Measurements from ENCODE around the gene DLGAP4.

Gene DLGAP4

DNA sequence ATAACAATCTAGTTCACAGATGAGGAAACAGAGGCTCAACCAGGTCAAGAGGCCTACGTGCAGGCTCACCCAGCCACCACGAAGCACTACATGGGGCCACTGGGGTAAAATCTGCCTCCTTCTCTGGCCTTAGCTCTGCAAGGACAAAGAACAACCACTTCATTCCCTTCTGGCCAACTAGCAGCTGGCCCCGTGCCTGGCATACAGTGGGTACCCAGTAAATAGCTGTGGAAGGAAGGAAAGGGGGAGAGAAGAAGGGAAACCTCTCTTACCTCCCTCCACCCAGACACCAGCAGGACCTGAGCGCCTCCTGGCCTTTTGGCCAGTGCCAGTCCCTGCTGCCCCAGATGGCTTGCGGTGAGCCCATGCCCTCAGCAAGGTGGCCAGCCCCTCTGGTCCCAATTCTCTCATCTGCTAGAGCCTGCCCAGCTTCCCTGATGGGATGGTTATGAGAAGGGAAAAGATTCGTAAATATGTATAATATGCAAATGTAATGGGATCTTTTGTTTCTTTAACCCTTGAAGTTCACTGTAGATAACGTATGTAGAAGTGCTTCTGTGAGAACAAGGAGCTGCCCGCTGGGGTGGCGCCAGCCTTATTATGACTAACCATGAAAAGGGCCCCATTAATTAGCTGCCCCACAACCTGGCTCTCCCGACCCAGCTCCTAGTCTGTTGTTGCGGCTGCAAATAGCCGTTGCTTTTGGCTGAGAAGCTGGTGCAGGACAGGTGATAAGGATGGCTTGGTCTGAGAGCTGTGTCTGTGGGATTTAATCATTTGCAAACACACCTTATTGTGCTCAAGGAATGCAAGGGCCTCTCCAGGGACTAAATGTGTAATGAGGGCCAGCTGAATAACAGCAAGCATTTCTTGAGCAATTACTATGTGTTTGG lies 62.0 kb downstream of the DLGAP4 start:
- Histone ChIP-seq H3K79me2 (ENCODE audit: low read length) (no peaks in the 10 kb centered on the region), H3K27me3 (replicated peaks; ENCODE audit: insufficient read depth, low read length) (peaks cover 97% of the 10 kb centered on the region), H3K9me3 (replicated peaks; ENCODE audit: insufficient read depth, low read length) (no peaks in the 10 kb centered on the region), H3F3A (ENCODE audit: insufficient read depth, low read length) (no peaks in the 10 kb centered on the region), H4K20me1 (ENCODE audit: insufficient read depth, low read length) (no peaks in the 10 kb centered on the region), H3K9me2 (replicated peaks; ENCODE audit: insufficient read depth, low read length) (no peaks in the 10 kb centered on the region), H3K9ac (ENCODE audit: low read length) (no peak overlapping the region), H3K4me1 (ENCODE audit: low read length) (no peaks in the 10 kb centered on the region), H3K27ac (ENCODE audit: low read length) (no peak overlapping the region), H3K4me2 (ENCODE audit: low read depth, low read length) (no peak overlapping the region), H3K4me3 (ENCODE audit: low read length) (no peak overlapping the region), H3K36me3 (replicated peaks; ENCODE audit: insufficient read depth, low read length) (no peaks in the 10 kb centered on the region), H2AFZ (ENCODE audit: low read length) (no peak overlapping the region)
- TF ChIP-seq CTCF (IDR thresholded peaks at IDR 0.05; ENCODE audit: low read length) (no peak), EZH2 (optimal IDR thresholded peaks at IDR 0.05; ENCODE audit: low read depth, low read length) (no peak)
- no peak for DNase-seq

DNA sequence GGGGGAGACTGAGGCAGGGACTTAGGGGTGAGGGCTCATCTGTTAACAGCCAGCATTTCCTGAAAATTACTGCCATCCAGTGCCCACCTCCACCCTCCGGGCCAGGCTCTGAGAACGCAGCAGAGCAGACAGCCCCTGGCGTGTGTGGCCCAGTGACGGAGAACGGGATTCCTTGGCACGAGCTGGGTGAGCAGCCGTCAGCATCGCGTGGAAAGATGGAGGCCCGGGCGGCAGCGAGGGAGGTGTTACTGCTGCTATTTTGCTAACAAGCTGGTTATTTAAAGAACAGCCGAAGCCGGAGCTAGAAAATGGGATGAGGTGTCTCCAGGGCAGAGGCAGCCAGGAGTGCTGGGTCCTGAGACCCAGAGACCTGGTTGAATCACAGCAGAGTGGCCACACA lies 62.7 kb downstream of the DLGAP4 start:
- Histone ChIP-seq H3K4me2 (ENCODE audit: low read depth, low read length) (no peak overlapping the region), H3K27me3 (replicated peaks; ENCODE audit: insufficient read depth, low read length) (peaks cover 95% of the 10 kb centered on the region), H2AFZ (ENCODE audit: low read length) (no peak overlapping the region), H3K27ac (ENCODE audit: low read length) (no peak overlapping the region), H3K4me3 (ENCODE audit: low read length) (no peak overlapping the region), H3K4me1 (ENCODE audit: low read length) (no peaks in the 10 kb centered on the region), H4K20me1 (ENCODE audit: insufficient read depth, low read length) (no peaks in the 10 kb centered on the region), H3F3A (ENCODE audit: insufficient read depth, low read length) (no peaks in the 10 kb centered on the region), H3K79me2 (ENCODE audit: low read length) (no peaks in the 10 kb centered on the region), H3K9me2 (replicated peaks; ENCODE audit: insufficient read depth, low read length) (no peaks in the 10 kb centered on the region), H3K9me3 (replicated peaks; ENCODE audit: insufficient read depth, low read length) (no peaks in the 10 kb centered on the region), H3K9ac (ENCODE audit: low read length) (no peak overlapping the region), H3K36me3 (replicated peaks; ENCODE audit: insufficient read depth, low read length) (no peaks in the 10 kb centered on the region)
- DNase-seq: no peak
- TF ChIP-seq CTCF (IDR thresholded peaks at IDR 0.05; ENCODE audit: low read length): no peak
- TF ChIP-seq EZH2 (optimal IDR thresholded peaks at IDR 0.05; ENCODE audit: low read depth, low read length): no peak
- no peak for TF ChIP-seq EZH2phosphoT487 (IDR thresholded peaks at IDR 0.05; ENCODE audit: low read length)

DNA sequence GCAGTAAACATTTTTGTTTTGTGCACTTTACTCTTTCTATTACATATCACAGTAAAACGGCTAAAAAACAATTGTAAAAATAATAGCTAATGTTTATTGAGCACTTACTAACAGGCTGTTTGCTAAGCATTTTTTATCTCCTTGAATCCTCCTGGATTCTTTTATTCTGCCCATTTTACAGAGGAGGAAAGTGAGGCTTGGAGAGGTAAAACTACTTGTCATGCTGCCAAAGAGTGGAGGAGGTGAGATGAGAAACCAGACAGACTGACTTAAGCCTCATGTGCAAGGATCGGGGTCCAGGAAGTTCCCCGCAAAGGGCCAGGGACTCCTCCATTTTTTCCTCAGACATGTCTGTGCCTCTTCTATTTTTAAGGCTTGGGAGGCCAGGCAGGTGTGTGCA lies 63.6 kb downstream of the DLGAP4 start:
- H3K4me2 ChIP-seq (ENCODE audit: low read depth, low read length): no peak overlapping the region
- no peaks in the 10 kb centered on the region for H3F3A ChIP-seq (ENCODE audit: insufficient read depth, low read length)
- H3K36me3 ChIP-seq (replicated peaks; ENCODE audit: insufficient read depth, low read length): no peaks in the 10 kb centered on the region
- no peaks in the 10 kb centered on the region for H3K9me2 ChIP-seq (replicated peaks; ENCODE audit: insufficient read depth, low read length)
- H3K9me3 ChIP-seq (replicated peaks; ENCODE audit: insufficient read depth, low read length): no peaks in the 10 kb centered on the region
- no peaks in the 10 kb centered on the region for H4K20me1 ChIP-seq (ENCODE audit: insufficient read depth, low read length)
- H3K4me1 ChIP-seq (ENCODE audit: low read length): no peaks in the 10 kb centered on the region
- H2AFZ ChIP-seq (ENCODE audit: low read length): no peak overlapping the region
- DNase-seq: no peak
- H3K79me2 ChIP-seq (ENCODE audit: low read length): no peaks in the 10 kb centered on the region
- no peak for TF ChIP-seq EZH2 (optimal IDR thresholded peaks at IDR 0.05; ENCODE audit: low read depth, low read length)
- no peak for TF ChIP-seq CTCF (IDR thresholded peaks at IDR 0.05; ENCODE audit: low read length)
- no peak for TF ChIP-seq EZH2phosphoT487 (IDR thresholded peaks at IDR 0.05; ENCODE audit: low read length)
- peaks cover 95% of the 10 kb centered on the region for H3K27me3 ChIP-seq (replicated peaks; ENCODE audit: insufficient read depth, low read length)
- no peak overlapping the region for H3K27ac ChIP-seq (ENCODE audit: low read length)
- no peak overlapping the region for H3K4me3 ChIP-seq (ENCODE audit: low read length)
- no peak overlapping the region for H3K9ac ChIP-seq (ENCODE audit: low read length)
